GM12875 (cell line): ENCODE measurements around the gene OR6T1.

ENCODE experiments used
- H3K4me3 ChIP-seq: one replicate; pipeline ENCODE4 v1.5.1; 2011; ENCODE audit warnings: low read depth, low read length, control low read depth
- TF ChIP-seq, protein P1 (sequence below): IDR thresholded peaks from 2 replicates; pipeline ENCODE4 v1.5.1; 2011; ENCODE audit warnings: low read depth, mild to moderate bottlenecking, control low read depth, inconsistent platforms, low read length, moderate library complexity, borderline replicate concordance; ENCODE audit not compliant: insufficient read depth

OR6T1 gene, protein sequence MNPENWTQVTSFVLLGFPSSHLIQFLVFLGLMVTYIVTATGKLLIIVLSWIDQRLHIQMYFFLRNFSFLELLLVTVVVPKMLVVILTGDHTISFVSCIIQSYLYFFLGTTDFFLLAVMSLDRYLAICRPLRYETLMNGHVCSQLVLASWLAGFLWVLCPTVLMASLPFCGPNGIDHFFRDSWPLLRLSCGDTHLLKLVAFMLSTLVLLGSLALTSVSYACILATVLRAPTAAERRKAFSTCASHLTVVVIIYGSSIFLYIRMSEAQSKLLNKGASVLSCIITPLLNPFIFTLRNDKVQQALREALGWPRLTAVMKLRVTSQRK

GRCh38 chr11:123943738-123944137 is at the start of gene OR6T1:
Gene OR6T1, minus strand, starts transcription at chr11:123943838. Its CDS starts 0 bp downstream, at chr11:123943838.
- TF ChIP-seq, protein P1, sequence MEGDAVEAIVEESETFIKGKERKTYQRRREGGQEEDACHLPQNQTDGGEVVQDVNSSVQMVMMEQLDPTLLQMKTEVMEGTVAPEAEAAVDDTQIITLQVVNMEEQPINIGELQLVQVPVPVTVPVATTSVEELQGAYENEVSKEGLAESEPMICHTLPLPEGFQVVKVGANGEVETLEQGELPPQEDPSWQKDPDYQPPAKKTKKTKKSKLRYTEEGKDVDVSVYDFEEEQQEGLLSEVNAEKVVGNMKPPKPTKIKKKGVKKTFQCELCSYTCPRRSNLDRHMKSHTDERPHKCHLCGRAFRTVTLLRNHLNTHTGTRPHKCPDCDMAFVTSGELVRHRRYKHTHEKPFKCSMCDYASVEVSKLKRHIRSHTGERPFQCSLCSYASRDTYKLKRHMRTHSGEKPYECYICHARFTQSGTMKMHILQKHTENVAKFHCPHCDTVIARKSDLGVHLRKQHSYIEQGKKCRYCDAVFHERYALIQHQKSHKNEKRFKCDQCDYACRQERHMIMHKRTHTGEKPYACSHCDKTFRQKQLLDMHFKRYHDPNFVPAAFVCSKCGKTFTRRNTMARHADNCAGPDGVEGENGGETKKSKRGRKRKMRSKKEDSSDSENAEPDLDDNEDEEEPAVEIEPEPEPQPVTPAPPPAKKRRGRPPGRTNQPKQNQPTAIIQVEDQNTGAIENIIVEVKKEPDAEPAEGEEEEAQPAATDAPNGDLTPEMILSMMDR, result no peak
- no peak within 1 kb of the TSS for H3K4me3 ChIP-seq

DNA sequence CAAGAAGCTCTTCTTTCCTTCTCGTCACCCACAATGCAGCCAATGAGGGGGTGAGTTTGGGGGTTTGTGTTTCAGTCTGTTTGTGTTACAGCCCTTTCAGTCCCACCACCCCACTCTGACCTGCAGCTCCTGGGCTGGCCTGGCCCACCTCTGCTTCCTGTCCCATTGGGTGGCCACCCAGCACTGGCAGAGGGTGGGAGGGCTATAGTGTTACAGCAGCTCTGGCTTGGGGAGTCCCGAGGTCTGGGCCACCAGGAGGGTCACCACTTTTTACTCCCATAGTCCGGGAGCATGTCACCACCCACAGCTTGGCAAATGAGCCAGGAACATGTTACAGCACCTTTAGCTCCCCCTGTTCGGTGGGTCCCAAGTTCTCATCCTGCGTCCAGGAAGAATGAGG is 35.7 kb upstream of the OR6T1 start:
- H3K4me3 ChIP-seq, result no peak overlapping the region
- TF ChIP-seq, protein P1, result no peak

- H3K4me3 ChIP-seq, result no peak within 1 kb of the TSS
- TF ChIP-seq, protein P1, result no peak
Observed at GRCh38 chr11:123977731-123978347, 34.2 kb upstream of the OR6T1 start, which contains the start of gene OR10S1. Gene OR10S1, minus strand, starts transcription at chr11:123977781. Its CDS starts 117 bp downstream, at chr11:123977664.

- TF ChIP-seq, protein P1, result no peak
- no peak overlapping the region for H3K4me3 ChIP-seq
Observed at GRCh38 chr11:123976770-123977560, 33.3 kb upstream of the OR6T1 start.

DNA sequence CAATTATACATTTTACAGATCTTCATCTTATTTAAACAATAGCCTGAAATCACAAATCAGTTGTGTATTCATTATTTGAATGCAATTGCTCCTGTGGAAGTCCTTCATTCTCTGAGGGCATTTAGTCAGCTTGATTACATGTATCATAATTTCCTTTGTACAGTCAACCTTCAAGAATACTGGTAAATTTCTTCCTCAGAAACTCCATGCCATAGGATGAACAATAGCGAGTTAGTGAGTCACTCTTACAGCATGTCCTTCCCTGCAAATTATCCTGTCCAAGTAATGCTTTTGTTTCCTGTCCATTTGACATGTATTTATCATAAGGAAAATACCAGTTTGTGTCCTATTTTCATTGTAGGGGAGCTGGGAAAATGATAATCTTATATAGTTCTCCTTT is 30.2 kb upstream of the OR6T1 start:
- TF ChIP-seq, protein P1, result no peak

DNA sequence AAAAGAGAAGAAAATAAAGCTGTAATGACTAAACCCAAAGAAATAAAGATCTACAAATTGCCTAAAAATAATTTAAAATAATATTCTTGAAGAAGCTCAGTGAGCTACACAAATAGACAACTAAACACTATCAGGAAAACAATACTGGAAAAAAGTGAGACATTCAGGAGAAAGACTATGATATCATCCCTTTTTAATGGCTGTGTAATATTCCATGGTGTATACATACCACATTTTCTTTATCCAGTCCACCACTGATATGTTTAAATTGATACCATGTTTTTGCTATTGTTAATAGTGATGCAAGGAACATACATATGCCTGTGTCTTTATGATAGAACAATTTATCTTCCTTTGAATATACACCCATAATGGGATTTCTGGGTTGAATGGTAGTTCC is 13.1 kb upstream of the OR6T1 start:
- TF ChIP-seq, protein P1, result no peak
- no peak overlapping the region for H3K4me3 ChIP-seq

More for the DNA sequence above, 30.2 kb upstream of the OR6T1 start:
- H3K4me3 ChIP-seq, result no peak overlapping the region

GRCh38 chr11:123945132-123945531 is 1.5 kb upstream of the OR6T1 start:
- no peak overlapping the region for H3K4me3 ChIP-seq
- TF ChIP-seq, protein P1, result no peak
